ENCODE measurements around the gene SLC15A1. TPM values are rescaled to one million over a fixed set of nuclear protein-coding genes. Genes with fewer than 3 reads are reported as not detected.

Gene SLC15A1
- total RNA-seq, 2 experiments from 2014 or later, result not detected

DNA sequence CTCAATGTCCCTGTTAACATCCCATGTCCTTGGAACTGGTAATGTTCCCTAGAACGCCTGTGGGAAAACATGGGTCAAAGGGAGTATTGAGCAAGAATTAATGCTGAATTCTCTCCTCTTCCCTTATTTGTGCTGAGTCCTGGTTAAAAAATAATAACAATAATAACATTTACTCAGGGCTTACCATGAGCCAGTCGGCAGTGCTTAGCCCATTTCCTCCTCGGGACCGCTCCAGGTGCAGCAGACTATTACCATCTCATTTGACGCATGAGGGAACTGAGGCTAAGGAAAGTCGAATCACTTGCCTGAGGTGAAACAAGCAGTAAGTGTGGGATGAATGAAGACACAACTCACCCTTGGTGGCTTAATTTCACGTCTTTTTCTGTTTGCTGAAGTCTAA lies 33.6 kb upstream of the SLC15A1 start:
- intact Hi-C loops (cut with micrococcal nuclease; ENCODE audit: unreplicated experiment), result no loop called here
- Histone ChIP-seq H3K9me3 (ENCODE audit: low read length) (no peaks in the 10 kb centered on the region), H4K20me1 (ENCODE audit: insufficient read depth, low read length) (no peaks in the 10 kb centered on the region), H3K79me2 (ENCODE audit: insufficient read depth, low read depth, low read length) (no peaks in the 10 kb centered on the region), H3K9me2 (ENCODE audit: insufficient read depth, low read length) (no peaks in the 10 kb centered on the region), H3K27ac (ENCODE audit: low read depth, low read length, poor library complexity, severe bottlenecking) (no peak overlapping the region), H3K4me1 (ENCODE audit: insufficient read depth, low read length, poor library complexity, severe bottlenecking) (no peaks in the 10 kb centered on the region), H3K36me3 (ENCODE audit: insufficient read depth, low read length) (no peaks in the 10 kb centered on the region), H3K4me2 (ENCODE audit: low read length) (no peak overlapping the region), H3K4me3 (ENCODE audit: low read depth, low read length, poor library complexity, severe bottlenecking) (no peak overlapping the region), H2AFZ (ENCODE audit: low read length) (no peak overlapping the region)
- no peak for DNase-seq (ENCODE audit: low spot score)
- ChIA-PET CTCF (ENCODE audit: unreplicated experiment) (interaction anchor here (0.6 kb wide), 1 partner anchor 41 kb away, joined by 3 read pairs; no protein-coding TSS in a partner anchor), POLR2A (no interaction called here)
- no TSS peak for BruUV-seq (replicated peaks)
- TF ChIP-seq EZH2phosphoT487 (IDR thresholded peaks at IDR 0.05; ENCODE audit: borderline replicate concordance, low read depth, low read length), result no peak
- TF ChIP-seq, protein P1, sequence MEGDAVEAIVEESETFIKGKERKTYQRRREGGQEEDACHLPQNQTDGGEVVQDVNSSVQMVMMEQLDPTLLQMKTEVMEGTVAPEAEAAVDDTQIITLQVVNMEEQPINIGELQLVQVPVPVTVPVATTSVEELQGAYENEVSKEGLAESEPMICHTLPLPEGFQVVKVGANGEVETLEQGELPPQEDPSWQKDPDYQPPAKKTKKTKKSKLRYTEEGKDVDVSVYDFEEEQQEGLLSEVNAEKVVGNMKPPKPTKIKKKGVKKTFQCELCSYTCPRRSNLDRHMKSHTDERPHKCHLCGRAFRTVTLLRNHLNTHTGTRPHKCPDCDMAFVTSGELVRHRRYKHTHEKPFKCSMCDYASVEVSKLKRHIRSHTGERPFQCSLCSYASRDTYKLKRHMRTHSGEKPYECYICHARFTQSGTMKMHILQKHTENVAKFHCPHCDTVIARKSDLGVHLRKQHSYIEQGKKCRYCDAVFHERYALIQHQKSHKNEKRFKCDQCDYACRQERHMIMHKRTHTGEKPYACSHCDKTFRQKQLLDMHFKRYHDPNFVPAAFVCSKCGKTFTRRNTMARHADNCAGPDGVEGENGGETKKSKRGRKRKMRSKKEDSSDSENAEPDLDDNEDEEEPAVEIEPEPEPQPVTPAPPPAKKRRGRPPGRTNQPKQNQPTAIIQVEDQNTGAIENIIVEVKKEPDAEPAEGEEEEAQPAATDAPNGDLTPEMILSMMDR (conservative IDR thresholded peaks at IDR 0.05; ENCODE audit: low read length), result no peak

DNA sequence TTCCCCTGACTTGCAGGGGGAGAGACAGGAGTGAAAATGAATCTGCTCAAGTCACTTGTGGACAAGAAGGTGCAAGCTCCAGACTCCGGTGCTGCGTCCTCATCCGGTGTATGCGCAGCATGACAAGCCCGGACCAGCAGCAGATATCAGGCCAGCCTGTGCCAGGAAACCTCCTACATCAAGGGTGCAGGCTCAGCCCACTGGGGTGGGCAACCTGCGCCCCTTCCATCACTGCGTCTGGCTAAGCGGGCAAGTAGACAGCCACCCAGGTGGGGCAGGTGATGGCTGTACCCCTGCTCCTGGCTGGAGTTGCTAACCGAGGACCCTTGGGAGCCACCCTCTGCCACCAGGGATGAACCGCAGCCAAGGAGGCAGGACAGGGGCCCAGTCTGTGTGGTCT lies 32.9 kb upstream of the SLC15A1 start:
- Histone ChIP-seq H3K27ac (ENCODE audit: low read depth, low read length, poor library complexity, severe bottlenecking) (no peak overlapping the region), H3K9me3 (ENCODE audit: low read length) (no peaks in the 10 kb centered on the region), H3K79me2 (ENCODE audit: insufficient read depth, low read depth, low read length) (no peaks in the 10 kb centered on the region), H4K20me1 (ENCODE audit: insufficient read depth, low read length) (no peaks in the 10 kb centered on the region), H3K9me2 (ENCODE audit: insufficient read depth, low read length) (no peaks in the 10 kb centered on the region), H3K36me3 (ENCODE audit: insufficient read depth, low read length) (no peaks in the 10 kb centered on the region), H3K4me3 (ENCODE audit: low read depth, low read length, poor library complexity, severe bottlenecking) (no peak overlapping the region), H2AFZ (ENCODE audit: low read length) (no peak overlapping the region), H3K4me1 (ENCODE audit: insufficient read depth, low read length, poor library complexity, severe bottlenecking) (no peaks in the 10 kb centered on the region), H3K4me2 (ENCODE audit: low read length) (no peak overlapping the region)
- BruUV-seq (replicated peaks), result no TSS peak
- TF ChIP-seq EZH2phosphoT487 (IDR thresholded peaks at IDR 0.05; ENCODE audit: borderline replicate concordance, low read depth, low read length), result no peak
- TF ChIP-seq, protein P1 (conservative IDR thresholded peaks at IDR 0.05; ENCODE audit: low read length), result no peak
- intact Hi-C loops (cut with micrococcal nuclease; ENCODE audit: unreplicated experiment), result no loop called here
- ChIA-PET POLR2A (no interaction called here), CTCF (ENCODE audit: unreplicated experiment) (no interaction called here)
- DNase-seq (ENCODE audit: low spot score), result no peak

DNA sequence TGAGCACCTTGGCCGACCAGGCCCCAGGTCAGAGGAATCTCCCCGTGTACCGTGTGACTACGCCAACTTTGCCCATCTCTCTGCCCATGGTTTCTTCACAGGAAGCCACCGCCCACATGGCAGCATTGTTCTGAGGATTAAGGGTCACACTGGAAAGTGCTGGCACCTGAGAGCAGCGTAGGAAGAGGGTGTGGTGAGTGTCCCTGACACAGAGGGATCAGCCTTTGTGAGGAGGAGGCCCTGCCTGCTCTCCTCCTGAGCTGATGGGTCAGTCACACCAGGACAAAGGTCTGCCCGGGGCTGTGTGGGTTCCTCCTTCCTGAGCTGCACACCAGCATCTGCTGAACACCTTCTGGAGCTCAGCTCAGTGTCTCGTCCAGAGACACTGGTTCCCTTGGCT lies 32.2 kb upstream of the SLC15A1 start:
- POLR2A ChIA-PET, result no interaction called here
- TF ChIP-seq, protein P1 (conservative IDR thresholded peaks at IDR 0.05; ENCODE audit: low read length), result no peak
- no peak for TF ChIP-seq EZH2phosphoT487 (IDR thresholded peaks at IDR 0.05; ENCODE audit: borderline replicate concordance, low read depth, low read length)

More for the DNA sequence above, 32.2 kb upstream of the SLC15A1 start:
- Histone ChIP-seq H3K79me2 (ENCODE audit: insufficient read depth, low read depth, low read length) (no peaks in the 10 kb centered on the region), H3K9me2 (ENCODE audit: insufficient read depth, low read length) (no peaks in the 10 kb centered on the region), H3K36me3 (ENCODE audit: insufficient read depth, low read length) (no peaks in the 10 kb centered on the region), H3K4me2 (ENCODE audit: low read length) (no peak overlapping the region), H3K4me1 (ENCODE audit: insufficient read depth, low read length, poor library complexity, severe bottlenecking) (no peaks in the 10 kb centered on the region), H3K9me3 (ENCODE audit: low read length) (no peaks in the 10 kb centered on the region), H3K27ac (ENCODE audit: low read depth, low read length, poor library complexity, severe bottlenecking) (no peak overlapping the region), H4K20me1 (ENCODE audit: insufficient read depth, low read length) (no peaks in the 10 kb centered on the region), H2AFZ (ENCODE audit: low read length) (no peak overlapping the region), H3K4me3 (ENCODE audit: low read depth, low read length, poor library complexity, severe bottlenecking) (no peak overlapping the region)
- CTCF ChIA-PET (ENCODE audit: unreplicated experiment), result no interaction called here
- DNase-seq (ENCODE audit: low spot score), result no peak
- BruUV-seq (replicated peaks), result no TSS peak
- intact Hi-C loops (cut with micrococcal nuclease; ENCODE audit: unreplicated experiment), result no loop called here

All from OCI-LY7 (cell line).